Activated CD8-positive, alpha-beta memory T cell treated with anti-CD3 and anti-CD28 coated beads, Interleukin-2, amount 50 U/mL, for 1 hour (primary cell): ENCODE results near the gene TOX2.
"Not testable (repeated sequence)": the region's sequence is repeated elsewhere in the genome, so short reads cannot be mapped to it uniquely, and the experiment has no call there.

Source experiments
- DNase-seq: peaks from one replicate; pipeline ENCODE4 v3.0.0-alpha.2; 2020; ENCODE audit errors: extremely low read depth

The TOX2 gene

GRCh38 chr20:44031781-44032582 lies 117.3 kb downstream of the TOX2 start:
- no peak for DNase-seq

DNA sequence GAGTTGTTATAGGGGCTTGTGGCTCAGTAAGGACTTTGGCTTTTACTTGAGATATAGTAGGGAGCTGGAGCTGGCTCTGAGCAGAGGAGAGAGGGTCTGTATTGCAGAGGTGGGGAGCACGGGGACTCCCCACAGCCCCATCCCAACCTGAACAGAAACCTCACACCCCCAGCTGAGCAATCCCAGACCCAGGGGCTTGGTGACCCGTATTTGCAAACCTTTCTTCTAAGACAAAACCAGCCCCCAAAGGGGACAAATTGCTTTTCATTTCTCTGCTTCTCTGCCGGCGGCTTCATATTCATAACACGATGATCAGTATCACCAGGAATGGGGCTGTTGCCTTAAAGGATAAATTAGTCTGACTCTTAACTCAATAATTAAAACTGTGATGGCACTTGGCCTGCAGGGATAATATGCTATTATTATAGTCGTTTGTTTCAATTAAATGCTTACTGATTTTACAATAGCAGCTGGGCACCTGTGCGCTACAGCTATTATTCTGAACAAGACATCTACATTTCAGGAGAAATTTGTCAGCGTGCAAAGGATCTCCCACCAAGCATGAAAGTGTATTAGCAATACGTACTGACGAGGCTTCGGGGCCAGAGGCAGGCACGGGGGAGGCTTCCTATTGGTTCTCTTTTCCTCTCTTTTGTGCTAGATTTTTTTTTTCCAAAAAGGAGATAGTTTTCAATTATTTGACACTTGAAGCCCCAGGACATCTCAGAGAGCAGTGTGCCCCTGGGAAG lies 118.1 kb downstream of the TOX2 start:
- no peak for DNase-seq

DNA sequence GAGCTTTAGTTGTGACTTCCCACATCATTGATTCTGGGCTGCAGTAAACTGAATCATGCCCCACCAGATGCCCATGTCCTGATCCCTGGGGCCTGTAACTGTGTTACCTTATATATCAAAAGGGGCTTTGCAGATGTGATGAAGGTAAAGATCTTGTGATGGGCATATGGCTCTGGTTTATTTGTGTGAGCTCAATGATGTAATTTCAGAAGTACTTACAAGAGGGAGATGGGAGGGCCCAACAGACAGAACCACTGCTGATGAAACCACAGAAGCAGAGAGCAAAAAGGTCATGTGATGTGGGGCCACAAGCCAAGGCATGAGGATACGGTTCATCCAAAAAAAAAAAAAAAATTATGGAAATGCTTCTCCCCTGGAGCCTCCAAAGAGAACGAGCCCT lies 118.7 kb downstream of the TOX2 start:
- DNase-seq, result no peak

DNA sequence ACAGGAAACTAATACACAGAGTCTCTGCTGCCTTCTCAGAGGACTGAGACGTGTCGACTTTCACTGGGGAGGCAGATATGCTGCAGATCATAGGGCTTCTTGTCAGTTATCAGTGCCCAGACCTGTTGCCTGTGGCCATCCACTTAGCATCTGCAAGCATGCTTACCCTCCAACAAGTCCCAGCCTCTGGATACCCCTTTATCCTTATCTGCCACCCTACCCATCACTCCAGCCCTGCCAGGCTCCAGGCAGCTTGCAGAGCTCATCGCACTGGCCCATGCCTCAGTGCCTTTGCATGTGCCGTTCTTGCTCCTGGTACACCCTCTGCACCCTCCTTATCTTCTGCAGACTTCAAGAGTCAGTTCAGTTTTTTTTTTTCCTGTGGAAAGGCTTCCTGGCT lies 119.2 kb downstream of the TOX2 start:
- DNase-seq, result no peak

- no peak for DNase-seq
Measured at GRCh38 chr20:44034451-44034850, 119.8 kb downstream of the TOX2 start.

DNA sequence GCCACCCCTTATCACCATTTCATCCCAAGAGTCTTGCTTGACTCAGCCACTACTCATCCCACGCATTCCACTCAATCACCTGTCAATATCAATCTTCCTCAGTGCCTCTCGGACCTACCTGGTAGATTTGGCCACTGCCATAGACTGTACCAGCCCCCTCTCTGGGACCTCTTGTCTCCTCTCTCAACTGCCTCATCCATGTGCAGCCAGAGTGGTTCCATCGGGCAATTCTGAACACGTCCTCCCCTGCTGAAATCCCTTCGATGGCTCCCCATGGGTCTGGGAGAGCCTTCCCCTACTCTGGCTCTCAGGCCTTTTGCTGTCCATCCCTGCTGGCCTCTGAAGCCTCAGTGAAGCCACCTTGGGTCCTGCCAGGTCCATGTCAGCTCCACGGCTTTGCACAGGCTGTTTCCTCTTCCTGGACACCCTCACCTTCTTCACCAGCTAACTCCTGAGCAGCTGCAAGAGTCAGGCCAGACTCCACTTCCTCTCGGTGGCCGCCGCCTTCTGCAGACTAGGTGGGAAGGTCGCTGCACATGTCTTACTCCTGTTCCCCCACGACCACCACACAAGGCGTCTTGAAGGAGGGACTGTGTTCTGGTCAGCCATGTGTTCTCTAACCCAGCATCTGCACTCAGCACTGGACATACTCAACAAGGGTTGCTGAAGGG lies 120.4 kb downstream of the TOX2 start:
- DNase-seq, result no peak

- no peak for DNase-seq
Measured at GRCh38 chr20:44035924-44036323, 121.3 kb downstream of the TOX2 start.

- no peak for DNase-seq
Measured at GRCh38 chr20:44036441-44036840, 121.8 kb downstream of the TOX2 start.

DNA sequence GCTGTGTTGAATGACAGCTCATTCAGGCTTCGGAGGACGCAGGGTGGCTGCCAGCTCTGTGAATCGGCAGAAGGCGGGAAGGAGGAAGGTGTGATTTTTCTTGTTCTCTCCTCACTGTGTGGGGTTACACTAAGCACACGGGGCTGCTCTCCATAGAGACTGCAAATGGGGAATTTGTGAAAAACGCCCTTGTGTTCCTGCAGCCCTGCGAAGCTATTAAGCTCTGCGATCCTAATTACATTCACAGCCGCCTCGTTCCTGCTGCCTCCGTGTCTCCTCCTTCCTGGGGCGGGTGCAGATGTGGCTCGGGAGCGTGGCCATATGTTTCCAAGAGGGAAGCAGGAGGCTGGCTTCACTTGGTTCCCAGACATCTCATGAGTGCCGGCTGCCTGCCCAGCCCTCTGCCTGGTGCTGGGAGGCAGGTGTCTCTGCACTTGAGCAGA lies 124.0 kb downstream of the TOX2 start:
- no peak for DNase-seq

- no peak for DNase-seq
Measured at GRCh38 chr20:44039147-44039546, 124.5 kb downstream of the TOX2 start.

DNA sequence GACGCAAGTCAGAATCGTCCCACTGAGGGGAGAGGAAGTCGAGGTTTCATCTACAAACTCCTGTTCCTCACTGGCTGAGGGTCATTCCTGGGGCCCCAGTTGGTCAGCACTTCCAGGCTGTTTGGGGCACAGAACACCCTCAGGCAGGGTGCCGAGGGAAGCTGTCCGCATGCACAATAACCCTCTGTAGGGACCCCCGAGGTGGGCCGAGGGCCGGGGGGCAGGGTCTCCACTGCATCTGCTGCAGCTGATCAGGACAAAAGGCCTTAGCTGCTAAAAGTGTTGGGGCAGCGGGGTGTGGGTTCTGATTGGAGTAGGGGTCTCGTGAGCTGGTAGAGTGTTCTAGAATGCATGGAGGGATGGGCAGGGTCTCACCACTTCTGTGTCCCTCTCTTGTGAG lies 125.1 kb downstream of the TOX2 start:
- DNase-seq, result no peak

- no peak for DNase-seq
Measured at GRCh38 chr20:44040202-44040915, 125.7 kb downstream of the TOX2 start.

- no peak for DNase-seq
Measured at GRCh38 chr20:44041001-44041400, 126.3 kb downstream of the TOX2 start.

- not testable (repeated sequence) for DNase-seq
Measured at GRCh38 chr20:44044712-44045111, 130.1 kb downstream of the TOX2 start.

- no peak for DNase-seq
Measured at GRCh38 chr20:44050327-44050726, 135.7 kb downstream of the TOX2 start.

DNA sequence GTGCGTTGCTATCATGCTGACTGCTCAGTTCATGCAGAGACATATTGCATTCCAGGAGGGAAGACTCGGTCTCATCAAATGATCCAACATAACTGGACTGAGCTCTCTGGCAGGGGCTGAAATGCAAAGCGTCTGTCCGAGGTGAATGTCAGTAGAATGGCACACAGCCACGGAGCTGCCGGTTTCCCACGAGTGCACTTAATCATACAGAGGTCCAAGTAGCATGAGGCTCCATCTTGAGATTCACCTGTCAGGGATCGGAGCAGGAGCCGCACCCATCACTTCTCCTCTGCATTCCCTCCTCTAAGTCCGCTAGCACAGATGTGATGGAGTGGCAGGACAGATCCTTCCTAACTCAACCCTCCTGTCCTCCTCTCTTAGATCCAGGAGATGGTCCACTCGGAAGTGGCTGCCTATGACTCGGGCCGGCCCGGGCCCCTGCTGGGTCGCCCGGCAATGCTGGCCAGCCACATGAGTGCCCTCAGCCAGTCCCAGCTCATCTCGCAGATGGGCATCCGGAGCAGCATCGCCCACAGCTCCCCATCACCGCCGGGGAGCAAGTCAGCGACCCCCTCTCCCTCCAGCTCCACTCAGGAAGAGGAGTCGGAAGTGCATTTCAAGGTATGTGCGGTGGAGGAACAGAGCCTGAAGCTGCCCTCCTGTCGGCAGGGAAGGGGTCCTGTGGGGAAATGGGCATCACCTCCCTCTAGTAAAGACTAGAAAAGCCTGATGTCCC lies 136.4 kb downstream of the TOX2 start:
- DNase-seq, result no peak

DNA sequence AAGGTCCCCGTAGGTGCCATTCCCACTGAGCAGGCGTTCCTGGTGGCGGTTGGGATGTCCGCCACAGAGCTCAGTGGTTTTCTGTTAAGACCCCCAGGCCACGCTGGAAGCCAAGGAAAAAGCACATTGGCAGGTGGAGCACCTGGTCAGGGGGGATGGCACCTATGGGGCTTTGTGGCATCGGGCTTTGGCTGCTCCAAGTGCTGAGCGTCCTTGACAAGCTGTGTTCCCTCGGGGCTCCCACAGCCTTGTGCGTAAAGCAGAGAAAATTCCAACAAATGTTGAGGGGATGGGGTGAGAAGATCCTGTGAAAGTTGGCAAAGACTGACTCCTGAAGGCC lies 137.0 kb downstream of the TOX2 start:
- no peak for DNase-seq

GRCh38 chr20:44052166-44052565 lies 137.5 kb downstream of the TOX2 start:
- no peak for DNase-seq

- DNase-seq, result no peak
Measured at GRCh38 chr20:44053046-44053445, 138.4 kb downstream of the TOX2 start.

GRCh38 chr20:44054118-44054517 lies 139.5 kb downstream of the TOX2 start:
- DNase-seq, result no peak

DNA sequence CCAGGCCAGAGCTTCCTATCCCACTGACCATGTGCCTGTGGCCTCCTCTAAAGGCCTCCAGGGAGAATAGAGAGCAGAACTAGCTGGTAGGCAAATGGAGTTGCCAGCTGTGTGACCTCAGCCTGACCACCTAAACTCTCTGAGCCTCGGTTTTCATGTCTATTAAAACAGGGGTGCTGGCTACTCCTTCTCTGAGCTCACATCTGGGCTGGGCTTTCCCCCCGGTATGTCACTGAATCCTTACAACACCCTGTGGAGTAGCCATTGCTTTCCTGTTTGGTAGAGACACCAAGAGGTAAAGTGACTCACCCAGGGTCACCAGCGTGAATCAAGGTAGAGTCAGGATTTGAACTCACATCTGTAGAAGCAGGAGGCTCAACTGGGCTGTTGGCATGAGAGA lies 140.2 kb downstream of the TOX2 start:
- DNase-seq, result no peak
